Measurements from ENCODE around the gene PCGF2.

- TF ChIP-seq, protein P1, sequence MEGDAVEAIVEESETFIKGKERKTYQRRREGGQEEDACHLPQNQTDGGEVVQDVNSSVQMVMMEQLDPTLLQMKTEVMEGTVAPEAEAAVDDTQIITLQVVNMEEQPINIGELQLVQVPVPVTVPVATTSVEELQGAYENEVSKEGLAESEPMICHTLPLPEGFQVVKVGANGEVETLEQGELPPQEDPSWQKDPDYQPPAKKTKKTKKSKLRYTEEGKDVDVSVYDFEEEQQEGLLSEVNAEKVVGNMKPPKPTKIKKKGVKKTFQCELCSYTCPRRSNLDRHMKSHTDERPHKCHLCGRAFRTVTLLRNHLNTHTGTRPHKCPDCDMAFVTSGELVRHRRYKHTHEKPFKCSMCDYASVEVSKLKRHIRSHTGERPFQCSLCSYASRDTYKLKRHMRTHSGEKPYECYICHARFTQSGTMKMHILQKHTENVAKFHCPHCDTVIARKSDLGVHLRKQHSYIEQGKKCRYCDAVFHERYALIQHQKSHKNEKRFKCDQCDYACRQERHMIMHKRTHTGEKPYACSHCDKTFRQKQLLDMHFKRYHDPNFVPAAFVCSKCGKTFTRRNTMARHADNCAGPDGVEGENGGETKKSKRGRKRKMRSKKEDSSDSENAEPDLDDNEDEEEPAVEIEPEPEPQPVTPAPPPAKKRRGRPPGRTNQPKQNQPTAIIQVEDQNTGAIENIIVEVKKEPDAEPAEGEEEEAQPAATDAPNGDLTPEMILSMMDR (IDR thresholded peaks at IDR 0.05; ENCODE audit: insufficient read depth, low read length, poor library complexity, severe bottlenecking): no peak
- no peak for TF ChIP-seq EZH2phosphoT487 (conservative IDR thresholded peaks at IDR 0.05; ENCODE audit: low read length)
Measured at GRCh38 chr17:38687286-38687685, 60.9 kb downstream of the PCGF2 start.
